Fibroblast of mammary gland (primary cell): Measurements from ENCODE around the gene ADAMTS18.

ENCODE experiments used
- DNase-seq: peaks from one replicate; pipeline ENCODE4 v3.0.0-alpha.2; 2010; ENCODE audit warnings: low read depth
- H3K4me3 ChIP-seq: 2 replicates; pipeline ENCODE4 v1.5.1; 2011; ENCODE audit warnings: low read depth, mild to moderate bottlenecking, low read length, moderate library complexity; ENCODE audit not compliant: control insufficient read depth
- TF ChIP-seq, protein P1 (sequence below): conservative IDR thresholded peaks from 2 replicates; pipeline ENCODE4 v1.5.1; 2011; ENCODE audit warnings: low read depth, low read length, inconsistent platforms; ENCODE audit not compliant: control insufficient read depth, insufficient read depth

ADAMTS18 gene

DNA sequence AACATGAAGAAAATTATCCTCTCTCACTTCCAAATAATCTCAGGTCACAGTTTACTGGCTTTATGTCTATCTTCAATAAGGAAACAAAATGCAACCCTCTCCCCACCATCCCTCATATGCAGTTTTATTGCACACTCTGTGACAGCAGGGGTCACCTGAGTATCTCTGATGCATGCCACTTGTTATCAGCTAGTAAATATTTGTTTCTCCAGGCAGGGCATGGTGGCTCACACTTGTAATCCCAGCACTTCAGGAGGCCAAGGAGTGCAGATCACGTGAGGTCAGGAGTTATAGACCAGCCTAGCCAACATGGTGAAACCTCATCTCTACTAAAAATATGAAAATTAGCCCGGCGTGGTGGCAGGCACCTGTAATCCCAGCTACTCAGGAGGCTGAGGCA, 61.1 kb downstream of the ADAMTS18 start:
- no peak overlapping the region for H3K4me3 ChIP-seq
- DNase-seq, result no peak
- TF ChIP-seq, protein P1, sequence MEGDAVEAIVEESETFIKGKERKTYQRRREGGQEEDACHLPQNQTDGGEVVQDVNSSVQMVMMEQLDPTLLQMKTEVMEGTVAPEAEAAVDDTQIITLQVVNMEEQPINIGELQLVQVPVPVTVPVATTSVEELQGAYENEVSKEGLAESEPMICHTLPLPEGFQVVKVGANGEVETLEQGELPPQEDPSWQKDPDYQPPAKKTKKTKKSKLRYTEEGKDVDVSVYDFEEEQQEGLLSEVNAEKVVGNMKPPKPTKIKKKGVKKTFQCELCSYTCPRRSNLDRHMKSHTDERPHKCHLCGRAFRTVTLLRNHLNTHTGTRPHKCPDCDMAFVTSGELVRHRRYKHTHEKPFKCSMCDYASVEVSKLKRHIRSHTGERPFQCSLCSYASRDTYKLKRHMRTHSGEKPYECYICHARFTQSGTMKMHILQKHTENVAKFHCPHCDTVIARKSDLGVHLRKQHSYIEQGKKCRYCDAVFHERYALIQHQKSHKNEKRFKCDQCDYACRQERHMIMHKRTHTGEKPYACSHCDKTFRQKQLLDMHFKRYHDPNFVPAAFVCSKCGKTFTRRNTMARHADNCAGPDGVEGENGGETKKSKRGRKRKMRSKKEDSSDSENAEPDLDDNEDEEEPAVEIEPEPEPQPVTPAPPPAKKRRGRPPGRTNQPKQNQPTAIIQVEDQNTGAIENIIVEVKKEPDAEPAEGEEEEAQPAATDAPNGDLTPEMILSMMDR, result no peak

DNA sequence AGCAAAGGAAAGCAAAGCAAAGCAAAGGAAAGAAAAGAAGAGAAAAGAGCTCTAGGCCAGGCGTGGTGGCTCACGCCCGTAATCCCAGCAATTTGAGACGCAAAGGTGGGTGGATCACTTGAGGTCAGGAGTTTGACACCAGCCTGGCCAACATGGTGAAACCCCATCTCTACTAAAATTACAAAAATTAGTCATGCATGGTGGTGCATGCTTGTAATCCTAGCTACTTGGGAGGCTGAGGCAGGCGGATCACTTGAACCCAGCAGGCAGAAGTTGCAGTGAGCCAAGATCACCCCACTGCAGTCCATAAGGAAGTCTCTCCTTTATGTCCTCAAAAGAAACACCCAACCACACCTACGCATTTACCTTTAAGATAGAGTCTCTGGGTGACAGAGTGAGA, 70.1 kb downstream of the ADAMTS18 start:
- no peak for DNase-seq
- TF ChIP-seq, protein P1, result no peak
- H3K4me3 ChIP-seq, result no peak overlapping the region

DNA sequence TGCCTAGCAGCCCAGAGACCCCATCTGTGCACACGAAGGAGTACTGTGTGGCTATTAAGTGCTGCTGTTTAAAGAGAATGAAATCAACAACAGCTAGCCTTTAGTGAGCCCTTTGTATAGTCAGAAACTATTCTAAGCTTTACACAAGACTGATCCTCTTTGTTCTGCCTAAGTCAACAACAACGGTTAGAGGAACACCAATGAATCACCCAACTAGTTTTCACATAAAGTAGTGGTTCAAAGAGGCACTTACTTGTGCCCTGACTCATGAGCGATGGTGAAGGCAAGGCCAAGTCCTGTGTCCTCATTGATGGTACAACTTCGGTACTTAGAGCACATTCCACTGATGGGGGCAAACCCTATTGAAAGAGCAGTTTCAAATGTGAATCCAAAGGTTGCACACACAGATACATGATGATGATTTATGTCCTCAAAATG, 75.8 kb downstream of the ADAMTS18 start:
- DNase-seq, result peak; percentile 53
- no peak overlapping the region for H3K4me3 ChIP-seq
- TF ChIP-seq, protein P1, result no peak

DNA sequence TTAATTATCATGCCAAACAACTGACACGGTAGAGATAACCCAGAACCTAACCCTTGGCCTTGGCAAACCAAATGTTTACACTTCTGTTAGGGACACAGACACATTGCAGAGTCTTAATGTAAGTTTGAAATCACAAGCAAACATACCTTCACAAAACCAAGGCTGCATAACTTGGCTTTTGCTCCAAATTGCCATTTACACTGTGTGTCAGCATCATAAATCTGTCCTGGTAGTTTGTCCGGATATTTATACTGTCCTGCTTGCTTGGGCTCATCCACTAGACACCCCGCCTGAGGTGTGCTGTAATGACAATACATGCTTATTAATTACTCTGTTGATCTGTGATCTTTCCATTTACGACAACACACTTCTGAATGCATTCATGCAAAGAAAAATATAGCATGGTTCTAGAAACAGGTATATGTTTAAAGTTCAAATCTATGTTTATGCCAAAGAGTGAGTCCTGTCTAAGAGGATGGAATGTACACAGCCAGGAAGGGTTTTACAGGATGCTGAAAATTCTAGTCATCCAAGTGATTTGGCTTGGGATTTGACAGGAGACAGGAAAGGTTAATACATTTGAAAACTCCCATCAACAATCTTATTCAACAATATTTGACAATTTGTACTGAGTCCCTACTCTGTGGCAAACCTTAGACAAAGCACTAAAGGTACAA, 81.1 kb downstream of the ADAMTS18 start:
- H3K4me3 ChIP-seq, result no peak overlapping the region
- TF ChIP-seq, protein P1, result no peak
- no peak for DNase-seq

- TF ChIP-seq, protein P1, result no peak
- peak; percentile 33 for DNase-seq
These were observed 90.5 kb downstream of the ADAMTS18 start for GRCh38 chr16:77344341-77344740.

GRCh38 chr16:77336637-77337036, 98.2 kb downstream of the ADAMTS18 start:
- TF ChIP-seq, protein P1, result no peak
- DNase-seq, result no peak
- no peak overlapping the region for H3K4me3 ChIP-seq

More at GRCh38 chr16:77344341-77344740, 90.5 kb downstream of the ADAMTS18 start:
- H3K4me3 ChIP-seq, result no peak overlapping the region

- TF ChIP-seq, protein P1, result no peak
- no peak for DNase-seq
- H3K4me3 ChIP-seq, result no peak overlapping the region
These were observed 99.1 kb downstream of the ADAMTS18 start for GRCh38 chr16:77335652-77336234.
